MCF 10A (cell line): ENCODE data around the gene KCNJ18. TPM values are rescaled to one million over a fixed set of nuclear protein-coding genes. Genes with fewer than 3 reads are reported as not detected.

Experiments used
- BruUV-seq: library from RNA; stranded (reverse); fragments of 400-500 nt; replicated peaks from 2 replicates; lab custom pipeline; 2021; lab: Mats Ljungman, UMichigan
- CTCF ChIA-PET: fragments of 300-600 bp; sonication (Branson Sonifier 250); formaldehyde crosslinking; extraction: SDS; loops from one replicate; lab custom pipeline; 2021; ENCODE audit warnings: antibody characterized with exemption, inconsistent platforms; lab: Yijun Ruan, JAX
- POLR2A ChIA-PET: fragments of 300-600, 350-650 bp; sonication (Branson Sonifier 250); formaldehyde crosslinking; extraction: SDS; loops from one replicate; lab custom pipeline; 2020; ENCODE audit warnings: antibody characterized with exemption, inconsistent platforms; lab: Yijun Ruan, JAX
- DNase-seq: peaks from one replicate; pipeline ENCODE4 v3.0.0-alpha.2; 2018; ENCODE audit not compliant: unreplicated experiment
- H3K27ac Mint-ChIP-seq: one replicate; pipeline ENCODE4 v1.8.0; 2022; ENCODE audit warnings: mild to moderate bottlenecking, low read depth, mixed read lengths; ENCODE audit not compliant: unreplicated experiment
- H3K27me3 Mint-ChIP-seq: one replicate; pipeline ENCODE4 v1.8.0; 2022; ENCODE audit warnings: mixed read lengths; ENCODE audit not compliant: insufficient read depth, unreplicated experiment
- H3K36me3 Mint-ChIP-seq: one replicate; pipeline ENCODE4 v1.8.0; 2022; ENCODE audit warnings: mild to moderate bottlenecking, moderate library complexity, mixed read lengths; ENCODE audit not compliant: insufficient read depth, unreplicated experiment
- H3K4me1 Mint-ChIP-seq: one replicate; pipeline ENCODE4 v1.8.0; 2022; ENCODE audit warnings: mixed read lengths; ENCODE audit not compliant: insufficient read depth, unreplicated experiment
- H3K4me3 Mint-ChIP-seq: one replicate; pipeline ENCODE4 v1.8.0; 2022; ENCODE audit warnings: mild to moderate bottlenecking, moderate library complexity, mixed read lengths; ENCODE audit not compliant: unreplicated experiment
- H3K9me3 Mint-ChIP-seq: one replicate; pipeline ENCODE4 v1.8.0; 2022; ENCODE audit warnings: mixed read lengths; ENCODE audit not compliant: unreplicated experiment
- intact Hi-C: fragments of 100-400 bp; cut with micrococcal nuclease; formaldehyde crosslinking; loops from 2 replicates; pipeline ENCODE4 v1.14.1; 2022
- total RNA-seq: library from RNA; stranded (reverse); gene quantifications from 2 replicates; pipeline ENCODE4 v1.2.3, GENCODE V29; 2022
- TF ChIP-seq, protein P1 (sequence below): fragments of 200-600 bp; IDR thresholded peaks from one replicate; pipeline ENCODE4 v1.8.0; 2022; ENCODE audit warnings: antibody characterized with exemption, mild to moderate bottlenecking; ENCODE audit not compliant: unreplicated experiment

Gene KCNJ18
- total RNA-seq, 1 experiment from 2014 or later, result not detected

- Mint-ChIP-seq H3K27ac (no peak overlapping the region), H3K4me3 (no peak overlapping the region), H3K36me3 (peaks cover 6% of the 10 kb centered on the region), H3K4me1 (no peaks in the 10 kb centered on the region), H3K27me3 (no peaks in the 10 kb centered on the region), H3K9me3 (peaks cover 52% of the 10 kb centered on the region)
- intact Hi-C loops, result no loop called here
- ChIA-PET CTCF (no interaction called here), POLR2A (no interaction called here)
- TF ChIP-seq, protein P1, sequence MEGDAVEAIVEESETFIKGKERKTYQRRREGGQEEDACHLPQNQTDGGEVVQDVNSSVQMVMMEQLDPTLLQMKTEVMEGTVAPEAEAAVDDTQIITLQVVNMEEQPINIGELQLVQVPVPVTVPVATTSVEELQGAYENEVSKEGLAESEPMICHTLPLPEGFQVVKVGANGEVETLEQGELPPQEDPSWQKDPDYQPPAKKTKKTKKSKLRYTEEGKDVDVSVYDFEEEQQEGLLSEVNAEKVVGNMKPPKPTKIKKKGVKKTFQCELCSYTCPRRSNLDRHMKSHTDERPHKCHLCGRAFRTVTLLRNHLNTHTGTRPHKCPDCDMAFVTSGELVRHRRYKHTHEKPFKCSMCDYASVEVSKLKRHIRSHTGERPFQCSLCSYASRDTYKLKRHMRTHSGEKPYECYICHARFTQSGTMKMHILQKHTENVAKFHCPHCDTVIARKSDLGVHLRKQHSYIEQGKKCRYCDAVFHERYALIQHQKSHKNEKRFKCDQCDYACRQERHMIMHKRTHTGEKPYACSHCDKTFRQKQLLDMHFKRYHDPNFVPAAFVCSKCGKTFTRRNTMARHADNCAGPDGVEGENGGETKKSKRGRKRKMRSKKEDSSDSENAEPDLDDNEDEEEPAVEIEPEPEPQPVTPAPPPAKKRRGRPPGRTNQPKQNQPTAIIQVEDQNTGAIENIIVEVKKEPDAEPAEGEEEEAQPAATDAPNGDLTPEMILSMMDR, result no peak
- BruUV-seq, result no TSS peak
- no peak for DNase-seq
Observed at GRCh38 chr17:21676281-21677111, 15.8 kb upstream of the KCNJ18 start.

GRCh38 chr17:21677126-21677910, 15.0 kb upstream of the KCNJ18 start:
- peaks cover 6% of the 10 kb centered on the region for H3K36me3 Mint-ChIP-seq
- TF ChIP-seq, protein P1, result no peak
- no peaks in the 10 kb centered on the region for H3K4me1 Mint-ChIP-seq
- H3K27ac Mint-ChIP-seq, result no peak overlapping the region
- H3K27me3 Mint-ChIP-seq, result no peaks in the 10 kb centered on the region
- intact Hi-C loops, result no loop called here
- no peak overlapping the region for H3K4me3 Mint-ChIP-seq
- H3K9me3 Mint-ChIP-seq, result peaks cover 48% of the 10 kb centered on the region
- CTCF ChIA-PET, result no interaction called here
- POLR2A ChIA-PET, result no interaction called here
- BruUV-seq, result no TSS peak
- DNase-seq, result no peak

DNA sequence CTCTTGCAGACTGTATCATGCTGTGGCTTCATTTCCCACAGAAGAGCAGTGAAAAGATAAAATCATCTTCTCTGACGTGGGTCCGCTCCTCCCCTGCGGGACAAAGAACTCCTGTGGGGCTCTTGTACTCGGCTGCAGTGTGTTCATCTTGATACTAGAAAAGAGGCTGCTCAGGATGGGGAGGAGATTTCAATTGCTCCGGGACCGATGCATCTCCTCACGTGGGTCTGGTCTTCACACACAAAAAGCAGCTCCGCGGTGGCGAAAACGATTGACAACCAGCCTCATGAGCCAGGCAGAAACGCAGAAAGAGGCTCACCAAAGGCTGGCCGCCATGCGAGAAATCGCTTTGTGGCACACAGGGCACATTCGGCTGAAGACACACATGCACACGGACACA, 14.4 kb upstream of the KCNJ18 start:
- TF ChIP-seq, protein P1, result no peak
- no peak overlapping the region for H3K4me3 Mint-ChIP-seq
- H3K27me3 Mint-ChIP-seq, result no peaks in the 10 kb centered on the region
- ChIA-PET POLR2A (no interaction called here), CTCF (no interaction called here)
- no peak for DNase-seq
- H3K27ac Mint-ChIP-seq, result no peak overlapping the region
- no TSS peak for BruUV-seq
- H3K4me1 Mint-ChIP-seq, result no peaks in the 10 kb centered on the region
- H3K9me3 Mint-ChIP-seq, result peaks cover 46% of the 10 kb centered on the region
- peaks cover 6% of the 10 kb centered on the region for H3K36me3 Mint-ChIP-seq
- intact Hi-C loops, result no loop called here

GRCh38 chr17:21678393-21679081, 13.8 kb upstream of the KCNJ18 start:
- intact Hi-C loops, result no loop called here
- H3K4me3 Mint-ChIP-seq, result no peak overlapping the region
- no peaks in the 10 kb centered on the region for H3K4me1 Mint-ChIP-seq
- H3K36me3 Mint-ChIP-seq, result peaks cover 6% of the 10 kb centered on the region
- H3K27ac Mint-ChIP-seq, result no peak overlapping the region
- no peaks in the 10 kb centered on the region for H3K27me3 Mint-ChIP-seq
- BruUV-seq, result no TSS peak
- ChIA-PET CTCF (no interaction called here), POLR2A (no interaction called here)
- no peak for DNase-seq
- peaks cover 40% of the 10 kb centered on the region for H3K9me3 Mint-ChIP-seq
- TF ChIP-seq, protein P1, result no peak
